DMS53 treated with DMSO at 0.1 percent for 48 hours (cell line): ENCODE measurements around the gene KIRREL3.

Experiments used
- DNase-seq: peaks from one replicate; lab custom pipeline; 2025; ENCODE audit not compliant: unreplicated experiment; lab: John Stamatoyannopoulos, UW

Gene KIRREL3

DNA sequence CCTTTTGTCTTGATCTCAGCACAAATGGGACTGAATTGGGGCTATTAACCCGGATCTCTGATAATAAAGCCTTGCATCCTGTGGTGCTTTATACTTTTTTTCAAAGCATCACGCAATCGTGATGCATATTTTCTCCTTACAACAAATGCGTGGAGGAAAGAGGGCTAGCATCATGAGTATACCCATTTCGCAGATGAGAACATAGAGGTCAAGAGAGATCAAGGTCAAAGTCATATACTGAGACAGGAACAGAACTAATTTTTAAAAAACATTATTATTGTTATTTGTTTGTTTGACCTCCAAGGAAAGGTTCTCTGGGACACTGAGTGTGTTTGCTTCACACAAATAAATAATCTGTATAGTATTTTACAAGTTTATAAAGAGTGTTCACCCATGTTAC is 453.9 kb downstream of the KIRREL3 start:
- no peak for DNase-seq

- DNase-seq = no peak
Observed at GRCh38 chr11:126546191-126546590, 454.4 kb downstream of the KIRREL3 start.

GRCh38 chr11:126545057-126545555 is 455.5 kb downstream of the KIRREL3 start:
- no peak for DNase-seq

- no peak for DNase-seq
Observed at GRCh38 chr11:126544108-126545056, 456.2 kb downstream of the KIRREL3 start.

DNA sequence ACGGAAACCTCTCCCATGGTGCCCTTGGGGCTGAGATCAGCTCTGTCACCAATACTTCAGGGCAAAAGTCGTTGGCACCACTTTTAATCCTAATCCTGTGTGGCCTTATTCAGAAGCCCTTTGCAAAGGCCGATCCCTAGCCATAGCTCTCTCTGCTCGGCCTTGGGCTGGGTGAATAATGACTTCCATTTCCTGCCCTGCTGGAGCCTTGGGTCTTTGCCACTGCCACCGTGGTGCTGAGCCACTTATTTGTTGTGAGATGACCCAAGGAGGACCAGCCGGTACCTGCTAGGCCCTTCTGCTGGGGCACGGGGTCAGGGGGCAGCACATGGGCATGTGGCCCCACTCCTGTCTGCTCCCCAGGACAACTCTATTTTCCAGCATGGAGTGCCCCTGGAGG is 456.9 kb downstream of the KIRREL3 start:
- DNase-seq = no peak

GRCh38 chr11:126542334-126543015 is 458.1 kb downstream of the KIRREL3 start:
- no peak for DNase-seq

- DNase-seq = no peak
Observed at GRCh38 chr11:126538071-126538470, 462.5 kb downstream of the KIRREL3 start.

DNA sequence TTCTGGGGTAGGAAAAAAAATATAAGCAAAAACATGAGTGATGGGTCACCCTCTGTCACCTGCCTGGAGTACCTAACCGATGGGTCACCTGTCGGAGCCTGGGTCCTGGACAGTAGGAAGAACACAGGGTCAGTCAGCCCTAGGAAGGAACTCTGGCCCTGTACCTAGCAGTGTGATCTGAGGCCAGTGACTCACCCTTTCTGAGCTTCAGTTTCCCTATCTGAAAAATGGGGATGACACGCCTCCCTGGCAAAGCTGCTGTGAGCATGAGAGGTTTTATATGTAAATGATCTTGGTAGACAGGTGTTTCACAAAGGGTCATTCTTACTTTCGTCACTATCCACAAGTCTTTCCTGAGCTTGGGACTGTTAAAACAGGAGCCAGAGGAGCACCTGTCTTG is 463.1 kb downstream of the KIRREL3 start:
- no peak for DNase-seq

DNA sequence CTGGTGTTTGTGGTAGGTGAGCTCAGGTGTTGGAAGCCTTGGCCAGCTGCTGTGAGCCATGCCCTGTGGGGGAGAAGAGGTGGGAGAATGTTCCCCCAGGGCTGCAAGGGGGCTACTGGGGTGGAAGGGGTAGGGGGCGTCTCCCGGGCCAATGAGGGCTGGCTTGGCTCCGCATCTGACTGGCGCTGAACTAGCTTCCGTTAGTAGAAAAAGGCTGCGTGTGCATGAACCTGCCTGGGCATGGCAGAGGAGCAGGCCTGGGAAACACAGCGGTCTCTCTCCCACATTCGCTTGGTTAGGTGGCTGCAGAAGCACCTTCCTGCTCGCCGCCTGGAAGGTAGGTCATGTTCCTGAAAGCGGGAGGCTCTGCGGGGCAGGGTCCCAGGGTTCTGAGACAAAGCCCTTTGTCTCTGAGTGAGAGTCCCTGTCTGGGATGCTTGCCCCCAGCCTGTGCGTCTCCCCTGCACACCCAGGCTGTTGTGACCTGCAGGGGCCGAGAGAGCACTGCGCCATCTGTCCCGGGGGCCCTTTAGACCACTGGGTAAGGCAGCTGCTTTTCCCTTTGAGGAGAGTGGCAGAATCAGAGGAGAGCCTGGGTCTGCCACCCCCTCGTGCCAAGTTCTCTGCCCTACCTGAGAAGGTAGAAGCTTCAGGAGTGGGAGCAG is 466.3 kb downstream of the KIRREL3 start:
- no peak for DNase-seq

GRCh38 chr11:126533560-126533959 is 467.0 kb downstream of the KIRREL3 start:
- DNase-seq = no peak

DNA sequence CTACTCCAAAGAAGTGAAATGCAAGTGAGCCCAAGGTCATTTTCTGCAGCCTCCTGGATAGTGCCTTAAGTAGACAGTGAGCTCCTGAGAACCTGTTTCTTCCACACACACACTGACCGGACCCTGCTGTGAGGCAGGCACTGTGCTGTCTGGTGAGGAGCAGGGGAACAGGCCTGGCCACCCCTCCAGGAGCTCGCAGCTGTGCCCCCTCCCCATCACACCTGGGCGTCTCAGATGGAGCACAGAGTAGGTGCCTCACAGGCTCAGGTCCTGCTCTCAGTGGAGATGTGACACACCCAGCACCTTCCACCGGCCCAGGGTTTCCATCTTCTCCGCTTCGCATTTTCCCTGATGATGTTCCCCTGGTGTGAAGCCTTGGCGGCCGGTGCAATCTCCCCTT is 470.2 kb downstream of the KIRREL3 start:
- DNase-seq = no peak

DNA sequence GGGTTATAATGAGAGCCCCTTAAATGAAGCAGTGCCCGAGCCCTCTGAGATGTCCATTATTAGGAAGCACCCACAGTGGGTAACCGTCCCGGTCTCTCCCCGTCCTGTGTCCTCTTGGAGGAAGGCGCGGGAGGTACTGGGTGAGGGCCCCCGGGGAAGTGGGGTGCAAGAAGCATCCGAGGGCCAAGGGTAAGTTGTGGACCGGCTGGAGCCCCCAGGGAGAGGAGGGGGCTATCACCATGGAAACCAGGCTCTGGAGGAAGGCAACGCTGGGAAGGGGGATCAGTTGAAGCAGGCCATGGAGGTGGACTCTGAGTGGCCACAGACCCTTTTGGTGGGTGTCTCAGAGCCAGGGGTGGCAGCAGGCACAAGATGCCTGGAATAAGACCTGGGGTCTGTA is 471.5 kb downstream of the KIRREL3 start:
- no peak for DNase-seq

- DNase-seq = no peak
Observed at GRCh38 chr11:126528075-126528474, 472.5 kb downstream of the KIRREL3 start.

- no peak for DNase-seq
Observed at GRCh38 chr11:126527651-126528050, 472.9 kb downstream of the KIRREL3 start.

DNA sequence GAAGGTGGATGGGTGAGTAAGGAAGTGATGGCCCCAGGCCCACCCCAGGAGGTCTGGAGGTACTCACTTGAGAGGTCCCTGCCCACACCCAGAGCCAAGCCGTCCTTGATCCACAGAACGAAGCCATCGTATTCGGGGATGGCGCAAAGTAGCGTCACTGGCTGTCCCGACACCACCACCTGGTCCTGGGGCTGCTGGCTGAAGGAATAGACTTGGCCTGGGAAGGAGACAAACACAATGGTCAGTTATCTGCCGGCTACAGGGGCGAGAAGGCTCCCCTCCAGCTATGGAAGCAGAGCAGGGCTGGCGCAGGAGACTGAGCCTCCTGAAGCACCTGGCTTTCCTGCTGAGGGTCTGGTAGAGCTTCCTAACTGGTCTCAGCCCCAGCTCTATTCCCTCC is 474.1 kb downstream of the KIRREL3 start:
- no peak for DNase-seq

- DNase-seq = no peak
Observed at GRCh38 chr11:126525702-126526101, 474.9 kb downstream of the KIRREL3 start.

GRCh38 chr11:126525216-126525615 is 475.4 kb downstream of the KIRREL3 start:
- DNase-seq = no peak

DNA sequence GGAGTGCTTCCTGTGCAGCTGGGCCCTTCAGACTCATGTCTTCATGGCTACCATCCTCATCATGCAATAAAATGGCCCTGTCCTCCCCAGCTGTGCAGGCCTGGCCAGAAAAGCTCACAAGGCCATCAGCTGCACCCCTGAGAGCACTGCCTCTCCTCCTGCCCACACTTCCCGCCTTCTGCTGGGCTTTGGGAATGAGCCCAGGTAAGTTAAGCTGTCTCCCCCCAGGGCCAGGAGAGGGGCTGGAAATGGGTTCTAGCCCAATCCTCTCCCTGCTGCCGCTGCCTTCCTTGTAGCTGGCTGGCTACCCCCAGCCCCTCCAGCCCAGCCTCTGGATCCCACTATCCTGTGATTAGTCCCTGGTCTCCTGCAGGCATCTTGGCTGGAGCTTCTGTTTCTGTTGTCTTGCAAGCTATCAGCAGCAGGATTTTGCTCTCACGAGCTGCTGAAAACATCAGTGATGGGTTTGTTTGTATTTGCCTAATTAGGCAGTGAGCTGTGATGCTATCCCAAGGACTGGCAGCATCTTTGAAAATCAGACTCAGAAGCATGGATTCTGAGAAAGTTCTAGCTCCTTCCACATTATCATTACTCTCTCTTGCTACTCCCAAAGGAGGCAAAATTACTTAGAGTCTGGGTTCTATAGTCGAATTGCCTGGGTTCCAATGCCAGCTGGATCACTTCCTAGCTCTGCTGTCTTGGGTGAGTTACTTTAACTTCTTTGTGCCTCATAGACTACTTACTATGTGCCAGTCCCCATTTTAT is 476.9 kb downstream of the KIRREL3 start:
- no peak for DNase-seq

DNA sequence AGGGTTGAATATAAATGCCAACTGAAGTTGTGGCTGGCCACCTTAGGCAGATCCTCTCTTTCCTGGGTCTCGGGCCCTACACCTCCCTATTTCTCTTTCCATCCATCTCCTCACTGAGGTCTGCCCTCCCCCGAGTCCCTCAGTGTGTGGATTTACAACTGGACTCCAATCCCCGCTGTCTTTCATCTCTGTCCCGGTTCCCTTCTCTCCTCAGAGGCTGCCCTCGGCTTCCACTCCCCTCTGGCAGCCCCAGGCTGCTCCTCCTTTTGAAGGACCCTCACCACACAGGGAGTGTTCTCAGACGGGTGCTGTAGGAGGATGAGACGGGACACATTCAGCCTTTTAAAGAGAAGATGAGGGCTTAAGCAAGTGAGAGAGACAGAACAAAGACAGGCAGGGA is 478.0 kb downstream of the KIRREL3 start:
- DNase-seq = no peak

DNA sequence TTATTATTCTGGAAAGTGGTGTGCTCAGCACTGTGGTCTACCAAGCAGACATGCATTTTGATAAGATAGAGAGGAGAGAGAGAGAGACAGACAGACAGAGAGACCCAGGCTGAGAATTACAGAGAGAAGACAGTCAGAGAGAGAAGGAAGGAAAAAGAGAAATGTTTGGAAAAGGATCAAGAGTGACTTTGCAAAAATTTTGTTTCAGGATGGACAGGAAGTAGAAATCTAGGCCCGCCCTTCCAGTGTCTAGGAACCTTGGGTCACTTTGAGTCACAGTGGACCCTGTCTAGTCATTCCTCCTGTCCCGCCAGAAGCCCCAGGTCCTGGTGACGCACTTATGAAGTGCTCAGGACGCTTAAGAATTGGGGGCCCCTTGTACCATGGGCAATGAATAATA is 478.4 kb downstream of the KIRREL3 start:
- no peak for DNase-seq

GRCh38 chr11:126521196-126521595 is 479.4 kb downstream of the KIRREL3 start:
- DNase-seq = no peak
